ENCODE data around the gene PLXNB3. TPM values are rescaled to one million over a fixed set of nuclear protein-coding genes. Genes with fewer than 3 reads are reported as not detected.

Gene PLXNB3
- total RNA-seq, 1 donor from 2014 or later = 5.8 TPM

DNA sequence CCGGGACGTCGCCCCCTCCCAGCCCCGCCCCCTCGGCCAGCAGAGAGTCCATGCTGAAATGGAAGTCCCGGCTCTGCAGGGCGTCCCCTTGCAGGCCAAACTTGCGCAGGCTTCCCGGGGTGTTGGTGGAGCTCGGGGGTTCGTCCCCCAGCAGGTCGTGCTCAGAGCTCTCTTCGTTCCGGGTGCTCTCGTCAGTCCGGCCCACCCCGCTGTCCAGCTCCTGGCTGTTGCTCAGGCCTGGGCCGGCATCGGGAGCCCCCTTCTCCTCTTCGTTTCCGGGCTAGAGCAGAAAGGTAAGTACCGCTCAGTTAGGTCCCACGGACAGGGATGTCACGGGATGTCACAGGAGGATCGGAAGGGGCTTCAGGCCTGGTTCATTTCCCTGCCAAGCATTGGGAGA, 40.6 kb downstream of the PLXNB3 start:
- DNase-seq = no peak
- Mint-ChIP-seq H3K4me1 (ENCODE audit: low read depth, unreplicated experiment) (no peaks in the 10 kb centered on the region), H3K9me3 (ENCODE audit: unreplicated experiment) (no peaks in the 10 kb centered on the region), H3K27ac (ENCODE audit: unreplicated experiment) (no peak overlapping the region), H3K4me3 (ENCODE audit: unreplicated experiment) (no peak overlapping the region), H3K36me3 (ENCODE audit: unreplicated experiment) (no peaks in the 10 kb centered on the region), H3K27me3 (ENCODE audit: unreplicated experiment) (peaks cover 2% of the 10 kb centered on the region)
- TF ChIP-seq, protein P1, sequence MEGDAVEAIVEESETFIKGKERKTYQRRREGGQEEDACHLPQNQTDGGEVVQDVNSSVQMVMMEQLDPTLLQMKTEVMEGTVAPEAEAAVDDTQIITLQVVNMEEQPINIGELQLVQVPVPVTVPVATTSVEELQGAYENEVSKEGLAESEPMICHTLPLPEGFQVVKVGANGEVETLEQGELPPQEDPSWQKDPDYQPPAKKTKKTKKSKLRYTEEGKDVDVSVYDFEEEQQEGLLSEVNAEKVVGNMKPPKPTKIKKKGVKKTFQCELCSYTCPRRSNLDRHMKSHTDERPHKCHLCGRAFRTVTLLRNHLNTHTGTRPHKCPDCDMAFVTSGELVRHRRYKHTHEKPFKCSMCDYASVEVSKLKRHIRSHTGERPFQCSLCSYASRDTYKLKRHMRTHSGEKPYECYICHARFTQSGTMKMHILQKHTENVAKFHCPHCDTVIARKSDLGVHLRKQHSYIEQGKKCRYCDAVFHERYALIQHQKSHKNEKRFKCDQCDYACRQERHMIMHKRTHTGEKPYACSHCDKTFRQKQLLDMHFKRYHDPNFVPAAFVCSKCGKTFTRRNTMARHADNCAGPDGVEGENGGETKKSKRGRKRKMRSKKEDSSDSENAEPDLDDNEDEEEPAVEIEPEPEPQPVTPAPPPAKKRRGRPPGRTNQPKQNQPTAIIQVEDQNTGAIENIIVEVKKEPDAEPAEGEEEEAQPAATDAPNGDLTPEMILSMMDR (IDR thresholded peaks at IDR 0.05; ENCODE audit: partially characterized antibody, unreplicated experiment) = no peak

DNA sequence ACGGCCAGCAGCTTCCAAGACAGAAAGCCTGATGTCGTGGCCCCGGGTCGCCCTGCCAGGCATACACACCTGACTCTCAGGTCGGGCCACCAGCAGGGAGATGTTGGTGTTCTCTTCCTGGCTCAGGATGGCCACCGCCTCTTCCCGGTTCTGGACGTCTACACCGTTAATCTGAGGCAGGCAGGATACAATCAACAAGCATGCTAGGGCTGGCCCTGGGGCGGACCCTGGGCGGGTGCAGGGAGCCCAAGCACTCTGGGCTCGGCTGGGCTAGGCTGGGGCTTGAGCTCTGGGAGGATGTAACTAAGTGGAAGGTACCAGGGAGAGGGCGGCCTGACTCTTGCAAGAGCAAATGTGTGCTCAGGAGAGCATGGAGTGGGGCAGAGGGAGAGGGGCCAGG, 41.4 kb downstream of the PLXNB3 start:
- no peak overlapping the region for H3K27ac Mint-ChIP-seq (ENCODE audit: unreplicated experiment)
- H3K9me3 Mint-ChIP-seq (ENCODE audit: unreplicated experiment) = no peaks in the 10 kb centered on the region
- H3K27me3 Mint-ChIP-seq (ENCODE audit: unreplicated experiment) = peaks cover 2% of the 10 kb centered on the region
- TF ChIP-seq, protein P1 (IDR thresholded peaks at IDR 0.05; ENCODE audit: partially characterized antibody, unreplicated experiment) = no peak
- DNase-seq = no peak
- H3K36me3 Mint-ChIP-seq (ENCODE audit: unreplicated experiment) = no peaks in the 10 kb centered on the region
- no peaks in the 10 kb centered on the region for H3K4me1 Mint-ChIP-seq (ENCODE audit: low read depth, unreplicated experiment)
- no peak overlapping the region for H3K4me3 Mint-ChIP-seq (ENCODE audit: unreplicated experiment)

DNA sequence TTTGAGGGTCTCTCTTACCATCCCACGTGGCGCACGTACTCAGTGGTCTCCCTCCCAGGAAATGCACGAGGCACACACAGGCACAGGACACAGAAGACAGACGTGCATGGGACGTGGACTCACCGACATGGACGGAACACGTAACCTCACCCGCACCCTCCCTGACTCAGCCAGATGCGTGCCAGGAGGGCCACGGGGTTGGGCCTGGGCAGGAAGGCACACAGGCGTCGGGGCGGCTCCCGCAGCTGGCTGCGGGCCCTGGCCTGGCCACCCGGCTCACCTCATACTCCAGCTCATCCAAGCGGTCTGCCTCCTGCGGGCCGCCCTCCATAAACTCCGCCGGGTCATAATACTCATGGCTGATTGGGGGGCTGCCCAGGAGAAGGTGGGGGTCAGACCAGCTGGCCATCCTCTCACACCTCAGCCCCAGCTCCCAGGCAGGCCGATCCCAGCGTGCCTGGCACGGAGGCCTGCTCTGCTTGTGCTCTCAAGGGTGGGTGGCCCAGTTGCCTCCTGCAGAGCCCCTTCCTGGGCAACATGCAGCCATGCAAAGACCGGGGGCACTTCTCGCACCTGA, 43.0 kb downstream of the PLXNB3 start:
- Mint-ChIP-seq H3K9me3 (ENCODE audit: unreplicated experiment) (no peaks in the 10 kb centered on the region), H3K4me1 (ENCODE audit: low read depth, unreplicated experiment) (peaks cover 2% of the 10 kb centered on the region), H3K27ac (ENCODE audit: unreplicated experiment) (no peak overlapping the region), H3K27me3 (ENCODE audit: unreplicated experiment) (peaks cover 2% of the 10 kb centered on the region), H3K4me3 (ENCODE audit: unreplicated experiment) (no peak overlapping the region), H3K36me3 (ENCODE audit: unreplicated experiment) (no peaks in the 10 kb centered on the region)
- TF ChIP-seq, protein P1 (IDR thresholded peaks at IDR 0.05; ENCODE audit: partially characterized antibody, unreplicated experiment) = no peak
- no peak for DNase-seq

- no peak for DNase-seq
- no peaks in the 10 kb centered on the region for H3K36me3 Mint-ChIP-seq (ENCODE audit: unreplicated experiment)
- no peak overlapping the region for H3K27ac Mint-ChIP-seq (ENCODE audit: unreplicated experiment)
- H3K9me3 Mint-ChIP-seq (ENCODE audit: unreplicated experiment) = no peaks in the 10 kb centered on the region
- no peak overlapping the region for H3K4me3 Mint-ChIP-seq (ENCODE audit: unreplicated experiment)
- TF ChIP-seq, protein P1 (IDR thresholded peaks at IDR 0.05; ENCODE audit: partially characterized antibody, unreplicated experiment) = no peak
- peaks cover 2% of the 10 kb centered on the region for H3K27me3 Mint-ChIP-seq (ENCODE audit: unreplicated experiment)
- peaks cover 2% of the 10 kb centered on the region for H3K4me1 Mint-ChIP-seq (ENCODE audit: low read depth, unreplicated experiment)
Measured at GRCh38 chrX:153807976-153808375, 43.9 kb downstream of the PLXNB3 start.

DNA sequence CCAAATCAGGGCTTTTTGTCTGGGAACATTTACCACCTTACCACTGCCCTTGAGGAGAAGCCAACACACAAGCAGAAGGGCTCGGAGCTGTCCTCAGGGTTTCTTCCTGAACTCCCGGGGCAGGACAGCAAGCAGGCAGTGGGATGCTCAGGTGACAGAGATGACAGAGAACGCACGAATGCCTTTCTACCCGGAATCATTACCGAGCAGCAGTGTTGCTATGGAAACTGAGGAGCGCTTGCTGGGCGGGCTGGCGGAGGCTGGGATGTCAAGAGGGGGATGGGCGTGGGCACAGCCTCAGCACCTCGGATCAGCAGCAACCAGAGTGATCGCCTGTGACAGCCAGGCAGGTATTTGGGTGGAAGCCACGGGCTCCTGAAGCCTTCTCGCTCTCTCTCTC, 48.2 kb downstream of the PLXNB3 start:
- TF ChIP-seq, protein P1 (IDR thresholded peaks at IDR 0.05; ENCODE audit: partially characterized antibody, unreplicated experiment) = no peak
- Mint-ChIP-seq H3K36me3 (ENCODE audit: unreplicated experiment) (no peaks in the 10 kb centered on the region), H3K27ac (ENCODE audit: unreplicated experiment) (no peak overlapping the region), H3K9me3 (ENCODE audit: unreplicated experiment) (no peaks in the 10 kb centered on the region), H3K4me3 (ENCODE audit: unreplicated experiment) (no peak overlapping the region), H3K27me3 (ENCODE audit: unreplicated experiment) (peaks cover 3% of the 10 kb centered on the region), H3K4me1 (ENCODE audit: low read depth, unreplicated experiment) (peaks cover 4% of the 10 kb centered on the region)
- DNase-seq = no peak

Data from glutamatergic neuron (in vitro differentiated cells).